ENCODE results near the gene KANK4.

The KANK4 gene

GRCh38 chr1:62196086-62196690 is 123.0 kb downstream of the KANK4 start:
- no peak for DNase-seq

GRCh38 chr1:62194651-62195544 is 124.3 kb downstream of the KANK4 start, which contains the start of gene L1TD1:
TSS of gene L1TD1 (plus strand) at chr1:62194849. CDS start at chr1:62206629, 11,780 bp downstream.
- DNase-seq: no peak

GRCh38 chr1:62188111-62188510 is 131.1 kb downstream of the KANK4 start:
- DNase-seq: no peak

GRCh38 chr1:62187548-62187947 is 131.7 kb downstream of the KANK4 start:
- no peak for DNase-seq

Measured in NCI-H524 (cell line).